HG03066 (cell line): ENCODE data around the gene PYCR2.
A peak's percentile ranks its signal among the peaks of the same experiment; 100 is the strongest.
"Not testable (repeated sequence)": the region's sequence is repeated elsewhere in the genome, so short reads cannot be mapped to it uniquely, and the experiment has no call there.

Experiments
- ATAC-seq: cut with Tn5 transposase; IDR thresholded peaks from one replicate; pipeline ENCODE4 v1.9.1; 2021; ENCODE audit warnings: low read depth; ENCODE audit not compliant: unreplicated experiment

Gene PYCR2

DNA sequence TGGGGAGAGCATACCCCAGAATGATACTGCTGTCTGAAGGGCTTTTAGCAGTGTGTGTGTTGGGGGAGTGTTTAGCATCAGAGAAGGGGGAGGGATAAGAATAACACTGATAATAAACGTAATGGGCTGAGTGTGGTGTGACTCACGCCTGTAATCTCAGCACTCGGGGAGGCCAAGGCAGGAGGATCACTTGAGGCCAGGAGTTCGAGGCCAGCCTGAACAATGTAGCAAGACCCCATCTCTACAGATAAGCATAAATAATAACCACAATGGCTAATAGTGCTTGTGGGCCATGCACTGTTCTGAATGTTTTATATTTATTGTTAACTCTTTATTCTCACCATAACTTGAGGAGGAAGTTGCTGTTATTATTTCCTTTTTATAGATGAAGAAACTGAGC lies 19.5 kb upstream of the PYCR2 start:
- ATAC-seq, result no peak

DNA sequence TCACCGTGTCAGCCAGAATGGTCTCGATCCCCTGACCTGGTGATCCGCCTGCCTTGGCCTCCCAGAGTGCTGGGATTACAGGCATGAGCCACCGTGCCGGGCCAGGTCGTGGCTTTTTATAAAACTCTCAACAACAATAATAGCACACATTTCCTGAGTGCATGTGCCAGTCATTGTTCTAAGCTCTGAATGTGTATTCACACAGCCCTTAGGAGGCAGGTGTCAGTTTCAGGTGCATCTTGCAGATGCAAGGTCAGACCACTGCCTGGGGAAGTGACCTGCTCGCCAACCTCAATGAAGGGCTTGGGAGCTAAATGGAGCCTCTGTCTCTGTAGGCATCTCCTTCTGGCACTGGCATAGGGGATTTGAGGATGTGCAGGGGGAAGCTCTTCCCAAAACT lies 18.5 kb upstream of the PYCR2 start:
- peak; percentile 77 for ATAC-seq

DNA sequence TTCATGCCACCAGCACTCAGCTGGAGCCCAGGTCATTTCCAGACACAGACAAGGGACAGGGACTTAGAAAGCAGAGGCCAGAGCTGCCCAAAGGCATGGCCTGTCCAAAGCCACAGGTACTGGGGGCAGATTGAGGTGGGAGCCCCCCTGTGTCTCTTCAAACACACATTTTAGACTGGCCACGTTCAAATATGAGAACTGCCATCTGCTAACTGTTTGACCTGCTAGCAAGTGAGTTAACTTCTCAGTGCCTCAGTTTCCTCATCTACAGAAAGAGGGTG lies 17.8 kb upstream of the PYCR2 start:
- no peak for ATAC-seq

DNA sequence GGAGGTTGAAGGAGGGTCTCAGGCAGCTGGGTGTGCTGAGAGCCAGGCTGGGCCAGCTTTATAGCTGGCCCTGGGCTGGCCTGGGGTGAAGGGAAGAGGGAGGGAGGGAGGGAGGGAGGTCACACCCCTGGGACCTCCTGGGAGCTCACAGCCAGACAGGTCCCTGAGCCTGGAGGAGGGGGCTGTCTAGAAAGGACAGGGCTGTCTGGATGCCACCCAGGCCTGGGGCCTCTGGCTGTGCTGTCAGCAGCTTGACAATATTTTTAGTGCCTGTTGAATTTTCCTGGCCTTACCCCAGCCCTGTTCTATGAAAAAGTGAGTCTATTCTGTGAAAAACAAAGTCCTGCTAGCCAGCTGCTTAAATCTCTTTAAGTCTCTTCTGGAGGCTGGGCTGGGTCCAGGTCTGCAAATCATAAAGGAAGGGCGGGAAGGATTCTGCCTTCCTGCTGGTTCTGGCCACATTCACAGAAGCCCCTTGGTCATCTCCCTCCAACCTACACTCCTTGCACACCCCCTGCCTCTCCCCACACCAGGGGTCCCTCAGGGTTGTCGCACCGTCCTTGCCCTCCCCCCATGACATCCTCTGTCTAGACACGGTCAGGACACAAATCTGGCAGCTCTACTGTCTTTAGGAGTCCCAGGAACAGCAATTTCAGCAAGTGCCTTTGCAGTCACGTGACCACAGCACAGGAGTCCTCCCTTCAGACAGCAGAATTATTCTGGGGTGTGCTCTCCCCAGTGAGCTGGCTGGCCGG lies 17.3 kb upstream of the PYCR2 start, which contains the start of gene LEFTY2:
Gene LEFTY2, minus strand, starts transcription at position 34 of the 755 bp plus-strand sequence. CDS start 80 bp downstream, outside the sequence.
- no peak for ATAC-seq

DNA sequence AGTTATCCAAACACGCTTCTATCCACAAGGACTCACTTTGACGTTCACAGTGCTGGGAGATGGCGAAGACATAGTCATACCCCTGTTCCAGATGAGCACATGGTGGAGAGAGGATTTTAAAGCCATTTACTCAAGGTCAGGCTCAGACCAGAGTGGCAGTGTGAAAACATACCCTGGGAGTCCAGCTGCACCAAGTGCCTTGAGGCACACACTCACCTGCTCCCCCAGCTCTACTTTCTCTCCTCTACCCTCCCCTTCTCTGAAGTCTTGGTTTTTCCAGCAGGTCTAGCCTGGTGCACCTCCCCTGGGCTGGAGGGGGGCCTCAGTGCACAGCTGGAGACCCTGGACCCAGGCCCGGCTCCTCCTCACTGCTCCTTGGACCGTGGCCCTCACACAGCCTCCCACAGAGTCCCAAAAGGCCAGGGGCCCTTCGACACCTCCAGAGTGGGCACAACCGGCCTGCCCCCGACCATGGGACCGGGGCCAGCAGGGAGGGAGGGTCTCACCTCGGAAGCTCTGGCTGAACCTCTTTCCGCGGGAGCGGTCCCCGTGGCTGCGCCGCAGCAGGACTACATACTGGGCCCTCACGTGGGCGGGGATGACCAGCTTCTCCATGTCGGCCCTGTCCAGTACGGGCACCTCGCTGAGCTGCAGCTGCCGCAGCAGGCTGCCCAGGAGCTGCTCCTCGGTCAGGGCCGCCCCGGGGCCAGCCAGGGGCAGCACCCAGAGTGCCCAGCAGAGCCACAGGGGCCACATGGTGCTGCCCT lies 16.5 kb upstream of the PYCR2 start:
- ATAC-seq, result no peak

DNA sequence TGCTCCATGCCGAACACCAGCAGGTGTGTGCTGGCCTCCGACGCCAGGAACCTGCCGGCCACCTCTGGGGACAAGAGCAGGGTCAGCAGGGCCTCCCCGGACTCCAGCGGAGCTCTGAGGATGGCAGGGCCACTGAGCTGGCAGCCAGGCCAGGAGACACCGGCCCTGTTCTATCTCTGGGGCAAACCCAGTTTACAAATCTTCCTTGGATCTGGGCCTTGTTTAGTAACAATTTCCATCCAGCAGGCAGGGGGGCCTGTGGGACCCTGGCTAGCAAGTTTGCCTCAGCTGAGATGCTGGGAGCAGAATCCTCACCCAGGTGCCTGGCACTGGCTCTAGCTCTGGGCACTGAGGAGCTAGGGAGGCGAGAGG lies 15.9 kb upstream of the PYCR2 start:
- ATAC-seq, result not testable (repeated sequence)

DNA sequence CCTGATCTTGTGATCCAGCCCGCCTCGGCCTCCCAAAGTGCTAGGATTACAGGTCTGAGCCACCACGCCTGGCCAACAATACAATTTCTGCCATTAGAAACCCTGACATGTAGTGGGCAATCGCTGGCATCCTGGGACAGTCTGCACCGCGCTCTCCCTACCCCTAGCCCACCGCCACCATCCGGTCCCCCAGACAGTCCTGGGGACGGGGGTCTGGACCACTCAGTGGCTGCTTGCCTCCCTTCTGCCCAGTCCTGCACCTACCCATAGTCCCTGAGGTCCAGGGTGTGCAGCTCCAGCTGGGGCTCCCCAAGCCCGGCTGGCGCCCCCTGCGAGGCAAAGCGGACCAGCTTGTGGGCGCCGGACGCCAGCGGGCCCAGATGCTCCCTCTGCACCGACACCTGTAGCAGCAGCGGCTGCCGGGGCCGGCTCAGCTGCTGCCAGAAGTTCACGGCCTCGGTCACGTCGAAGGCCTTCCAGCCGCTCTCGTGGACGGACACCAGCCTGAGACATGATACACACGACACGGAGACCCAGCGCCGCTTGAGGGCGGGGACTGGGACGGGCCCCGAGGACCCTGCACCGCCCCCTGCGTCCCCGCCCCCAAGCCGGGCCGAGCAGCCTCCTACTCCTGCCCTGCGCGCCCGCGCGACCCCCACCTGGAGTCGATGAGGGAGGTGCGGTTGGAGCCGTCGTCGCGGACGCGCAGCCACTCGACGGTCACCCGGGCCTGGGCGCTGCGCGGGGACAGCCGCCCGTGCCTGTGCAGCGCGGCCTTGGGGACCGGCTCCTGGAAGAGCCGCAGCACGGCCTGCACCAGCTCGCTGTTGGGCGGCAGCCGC lies 15.3 kb upstream of the PYCR2 start:
- ATAC-seq, result not testable (repeated sequence)

DNA sequence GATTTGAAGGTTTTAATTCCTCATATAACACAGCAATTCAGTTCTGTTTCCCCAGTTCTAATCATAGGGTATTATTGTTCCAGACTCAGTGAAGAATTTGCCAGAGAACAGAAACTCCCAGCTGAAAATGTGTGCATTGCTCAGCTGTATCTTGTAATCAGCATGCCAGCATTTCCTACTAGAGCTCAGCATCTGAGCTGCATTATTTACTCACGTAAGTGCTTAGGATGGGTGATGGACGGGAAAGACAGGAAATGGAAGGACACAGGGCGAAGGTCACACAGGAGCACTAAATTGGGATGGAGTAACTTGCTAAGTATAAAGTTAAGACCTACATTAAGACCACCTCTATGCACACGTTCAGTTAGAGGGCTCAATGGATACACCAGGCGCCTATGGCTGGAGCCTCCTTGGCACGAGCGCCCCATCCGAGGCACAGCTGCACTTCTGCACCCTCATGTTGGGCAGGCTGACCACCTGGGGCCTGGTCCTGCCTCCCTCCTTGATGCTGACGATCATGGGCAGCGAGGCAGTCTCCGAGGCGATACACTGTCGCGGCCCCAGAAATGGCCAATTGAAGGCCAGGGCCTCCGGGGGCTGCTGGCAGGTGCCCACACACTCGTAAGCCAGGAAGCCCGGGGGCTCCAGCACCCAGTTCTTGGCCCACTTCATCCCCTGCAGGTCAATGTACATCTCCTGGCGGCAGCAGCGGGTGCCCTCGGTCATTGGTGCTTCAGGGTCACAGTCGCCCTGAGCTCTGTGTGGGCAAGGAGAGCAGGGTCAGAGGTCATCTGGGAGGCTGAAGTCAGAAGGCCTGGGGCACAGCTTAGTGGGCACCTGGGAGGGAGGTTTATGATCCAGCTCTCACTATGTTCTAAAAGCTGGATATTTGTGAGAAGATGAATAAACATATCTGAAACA lies 13.3 kb upstream of the PYCR2 start:
- no peak for ATAC-seq

DNA sequence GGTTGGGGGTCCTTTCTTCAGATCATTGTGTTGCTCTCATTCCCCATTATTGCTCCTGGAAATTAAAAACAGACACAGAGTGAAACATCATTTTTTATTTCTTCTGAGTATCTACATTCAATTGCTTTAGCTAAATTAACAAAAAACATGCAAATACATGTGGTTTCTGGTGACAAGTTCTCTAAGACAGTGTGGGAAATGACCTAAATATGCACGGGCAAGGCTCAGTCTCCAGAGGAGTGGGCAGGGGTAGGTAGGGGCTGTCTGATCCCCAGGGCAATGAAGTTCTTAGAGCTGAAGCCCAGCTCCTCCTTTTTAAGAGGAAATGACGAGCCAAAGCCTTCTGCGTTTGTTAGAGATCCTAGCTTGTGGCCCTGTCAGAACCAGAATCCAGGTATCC lies 12.5 kb upstream of the PYCR2 start:
- ATAC-seq, result no peak

DNA sequence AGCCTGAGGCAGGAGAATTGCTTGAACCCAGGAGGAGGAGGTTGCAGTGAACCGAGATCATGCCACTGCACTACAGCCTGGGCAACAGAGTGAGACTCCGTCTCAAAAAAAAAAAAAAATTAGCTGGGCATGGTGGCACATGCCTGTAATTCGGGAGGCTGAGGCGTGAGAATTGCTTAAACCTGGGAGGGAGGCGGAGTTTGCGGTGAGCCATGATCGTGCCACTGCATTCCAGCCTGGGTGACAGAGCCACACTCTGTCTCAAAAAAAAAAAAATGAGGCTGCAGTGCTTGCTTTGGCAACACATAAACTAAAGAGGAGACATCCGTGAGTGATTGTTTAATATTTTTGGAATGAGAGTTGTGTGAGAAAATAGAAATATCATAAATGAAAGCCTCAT lies 12.0 kb upstream of the PYCR2 start:
- ATAC-seq, result not testable (repeated sequence)

DNA sequence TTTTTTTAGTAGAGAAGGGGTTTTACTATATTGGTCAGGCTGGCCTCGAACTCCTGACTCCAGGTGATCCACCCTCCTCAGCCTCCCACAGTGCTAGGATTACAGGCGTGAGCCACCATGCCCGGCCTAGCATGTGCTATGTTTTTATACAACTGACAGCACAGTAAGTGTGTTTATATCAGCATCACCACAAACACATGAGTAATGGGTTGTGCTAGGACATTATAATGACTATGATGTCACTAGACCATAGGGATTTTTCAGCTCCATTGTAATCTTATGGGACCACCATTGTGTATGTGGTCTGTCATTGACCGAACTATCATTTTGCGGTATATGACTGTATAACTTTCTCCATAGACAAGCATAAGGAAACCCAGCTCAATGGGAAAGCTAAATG lies 10.7 kb upstream of the PYCR2 start:
- ATAC-seq, result no peak

DNA sequence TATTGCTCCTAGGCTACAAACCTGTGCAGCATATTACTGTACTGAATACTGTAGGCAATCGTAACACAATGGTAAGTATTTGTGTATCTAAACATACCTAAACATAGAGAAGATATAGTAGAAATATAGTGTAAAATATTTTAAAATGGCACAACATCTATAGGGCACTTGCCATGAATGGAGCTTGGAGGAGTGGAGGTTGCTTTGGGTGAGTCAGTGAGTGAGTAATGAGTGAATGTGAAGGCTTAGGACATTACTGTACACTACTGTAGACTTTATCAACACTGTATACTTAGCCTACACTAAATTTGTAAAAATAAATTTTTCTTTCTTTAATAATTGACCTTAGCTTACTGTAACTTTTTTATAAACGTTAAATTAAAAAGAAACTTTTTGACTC lies 9.0 kb upstream of the PYCR2 start:
- no peak for ATAC-seq

DNA sequence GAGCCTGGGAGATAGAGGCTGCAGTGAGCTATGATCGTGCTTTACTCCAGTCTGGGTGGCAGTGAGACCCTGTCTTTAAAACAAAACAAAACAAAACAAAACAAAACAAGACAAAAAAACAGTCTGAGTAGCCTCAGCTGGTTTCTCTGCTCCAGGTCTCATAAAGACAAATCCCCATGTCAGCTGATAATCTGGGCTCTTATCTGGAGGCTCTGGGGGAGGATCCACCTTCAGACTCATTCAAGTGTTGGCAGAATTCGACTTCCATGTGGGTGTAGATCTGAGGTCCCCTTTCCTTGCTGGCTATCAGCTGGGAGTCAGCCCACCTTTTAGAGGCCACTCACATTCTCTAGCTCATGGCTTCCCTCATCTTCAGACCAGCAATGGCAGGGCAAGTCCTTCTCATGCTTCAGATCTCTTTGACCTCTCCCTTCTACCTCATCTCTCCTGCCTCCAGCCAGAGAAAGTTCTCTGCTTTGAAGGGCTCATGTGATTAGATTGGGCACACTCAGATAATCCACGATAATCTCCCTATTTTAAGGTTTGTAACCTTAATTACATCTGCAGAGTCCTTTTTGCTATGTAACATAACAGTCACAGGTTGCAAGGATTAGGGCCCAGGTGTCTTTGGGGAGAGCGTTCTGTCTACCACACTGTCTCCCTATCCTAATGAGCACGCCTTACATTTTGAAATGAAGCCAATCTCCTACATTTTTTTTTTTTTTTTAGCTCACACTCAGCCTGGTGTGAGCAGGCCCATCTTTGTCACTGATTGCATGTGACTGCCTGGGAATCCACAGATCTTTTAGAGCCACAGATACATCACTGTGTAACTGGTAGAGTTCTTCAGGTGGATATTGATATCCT lies 7.5 kb upstream of the PYCR2 start:
- ATAC-seq, result no peak

DNA sequence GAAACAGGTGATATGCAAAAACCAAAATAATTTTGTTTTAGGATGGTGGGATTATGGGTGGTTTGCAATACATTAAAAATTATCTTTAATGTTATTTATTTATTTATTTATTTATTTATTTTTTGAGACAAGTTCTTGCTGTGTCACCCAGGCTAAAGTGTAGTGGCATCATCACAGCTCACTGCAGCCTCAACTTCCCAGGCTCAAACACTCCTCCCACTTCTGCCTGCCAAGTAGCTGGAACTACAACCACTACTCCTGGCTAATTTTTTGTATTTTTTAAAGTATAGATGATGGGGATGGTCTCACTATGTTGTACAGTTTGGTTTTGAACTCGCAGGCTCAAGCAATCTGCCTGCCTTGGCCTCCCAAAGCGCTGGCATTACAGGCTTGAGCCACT lies 6.5 kb upstream of the PYCR2 start:
- ATAC-seq, result no peak

DNA sequence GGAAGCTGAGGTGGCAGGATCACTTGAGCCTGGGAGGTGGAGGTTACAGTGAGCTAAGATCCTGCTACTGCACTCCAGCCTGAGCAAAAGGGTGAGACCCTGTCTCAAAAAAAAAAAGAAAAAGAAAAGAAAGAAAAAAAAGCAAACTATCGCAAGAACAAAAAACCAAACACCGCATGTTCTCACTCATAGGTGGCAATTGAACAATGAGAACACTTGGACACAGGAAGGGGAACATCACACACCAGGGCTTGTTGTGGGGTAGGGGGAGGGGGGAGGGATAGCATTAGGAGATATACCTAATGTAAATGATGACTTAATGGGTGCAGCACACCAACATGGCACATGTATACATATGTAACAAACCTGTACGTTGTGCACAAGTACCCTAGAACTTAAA lies 5.4 kb upstream of the PYCR2 start:
- not testable (repeated sequence) for ATAC-seq

DNA sequence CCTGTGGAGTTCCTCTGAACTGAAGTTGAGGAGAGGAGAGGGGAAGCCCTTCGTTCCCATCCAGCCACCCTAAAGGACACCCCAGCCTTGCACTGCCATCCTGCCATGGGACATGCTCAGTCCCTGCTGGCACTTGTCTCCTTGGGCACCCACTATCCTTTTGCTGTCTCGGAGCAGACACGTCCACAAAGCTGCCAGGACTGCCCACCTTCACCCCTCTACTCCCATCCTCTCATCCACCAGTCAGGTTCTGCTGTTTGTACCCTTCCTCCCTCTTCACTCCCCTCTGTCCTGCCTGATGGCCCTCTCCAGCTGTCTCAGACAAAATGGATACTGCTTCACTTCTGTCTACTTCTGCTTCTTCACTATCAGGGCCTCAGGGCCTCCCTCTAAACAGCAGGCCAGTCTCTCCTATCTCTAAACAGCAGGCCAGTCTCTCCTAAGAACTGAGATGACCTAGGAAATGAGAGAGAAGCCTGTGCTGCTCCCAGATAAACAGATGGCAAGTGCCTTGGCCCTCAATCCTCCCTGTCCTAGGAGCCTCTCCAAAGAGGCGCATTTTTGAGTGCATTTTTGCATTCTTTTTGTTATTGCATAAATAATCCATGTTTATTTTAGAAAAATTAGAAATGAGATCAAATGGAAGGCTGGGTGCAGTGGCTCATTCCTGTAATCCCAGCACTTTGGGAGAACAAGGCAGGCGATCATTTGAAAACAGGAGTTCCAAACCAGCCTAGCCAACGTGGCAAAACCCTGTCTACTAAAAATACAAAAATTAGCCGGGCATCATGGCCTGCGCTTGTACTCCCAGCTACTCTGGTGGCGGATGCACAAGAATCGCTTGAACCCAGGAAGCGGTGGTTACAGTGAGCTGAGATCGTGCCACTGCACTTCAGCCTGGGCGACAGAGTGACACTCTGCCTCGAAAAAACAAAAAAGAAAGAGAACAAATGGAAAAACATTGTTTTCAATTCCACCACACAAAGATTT lies 4.4 kb upstream of the PYCR2 start:
- no peak for ATAC-seq

DNA sequence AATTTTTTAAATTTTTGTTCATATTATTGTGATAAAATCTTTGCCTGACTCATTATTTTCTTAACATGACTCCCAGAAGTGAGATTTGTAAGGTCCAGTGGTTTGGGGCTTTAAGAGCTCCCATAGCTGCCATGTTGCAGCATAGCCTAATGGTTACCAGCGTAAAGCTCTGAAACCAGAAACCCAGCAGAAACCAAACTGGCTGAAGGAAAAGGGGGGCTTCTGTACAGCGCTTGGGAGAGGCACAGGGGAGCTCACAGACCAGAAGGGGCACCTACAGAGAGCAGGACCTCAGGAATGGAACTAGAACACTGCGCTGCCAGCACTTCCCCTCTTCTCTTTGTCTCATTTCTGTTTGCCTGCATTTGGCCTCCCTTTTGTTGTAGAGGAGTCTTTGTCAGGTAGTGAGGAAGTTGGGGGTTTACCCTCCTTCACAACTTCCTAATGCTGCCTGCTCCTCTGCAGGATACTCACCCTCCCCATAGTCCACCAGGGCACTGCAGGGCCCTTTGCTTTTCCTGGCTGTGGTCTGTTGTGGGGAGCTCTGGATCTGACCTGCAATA lies 2.6 kb upstream of the PYCR2 start:
- no peak for ATAC-seq

DNA sequence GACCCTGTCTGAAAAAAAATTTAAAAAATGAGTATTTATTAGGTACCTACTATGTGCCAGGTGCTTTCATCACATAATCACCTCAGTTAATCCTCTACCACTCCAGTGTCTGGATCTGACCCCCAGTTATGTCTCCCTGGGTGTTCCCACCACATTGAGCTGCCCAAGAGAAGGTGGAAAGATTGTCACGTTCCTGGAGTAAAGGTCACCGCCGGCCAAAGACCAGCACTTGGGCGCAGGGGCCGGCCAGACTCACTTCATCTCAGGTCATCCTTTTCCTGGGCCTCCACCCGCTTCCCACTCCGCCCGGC lies 714 bp downstream of the PYCR2 start:
- ATAC-seq, result no peak
